Superior temporal gyrus (tissue), 1 donor: ENCODE measurements around the gene IFNAR1.

Source experiments
- DNase-seq: peaks from one replicate; pipeline ENCODE4 v3.0.0-alpha.2; 2016; ENCODE audit errors: extremely low spot score

IFNAR1 gene

GRCh38 chr21:33324291-33325221, at the start of gene IFNAR1:
TSS of gene IFNAR1 (plus strand) at chr21:33324970. CDS start at chr21:33325056, 86 bp downstream.
- peak; percentile 97 for DNase-seq

- no peak for DNase-seq
These were observed 46.0 kb upstream of the IFNAR1 start for GRCh38 chr21:33278721-33279120.

- DNase-seq: no peak
These were observed 45.4 kb upstream of the IFNAR1 start for GRCh38 chr21:33279330-33279820.

- DNase-seq: no peak
These were observed 43.6 kb upstream of the IFNAR1 start for GRCh38 chr21:33281096-33281652.

GRCh38 chr21:33283203-33283602, 41.6 kb upstream of the IFNAR1 start:
- DNase-seq: no peak

- no peak for DNase-seq
These were observed 38.7 kb upstream of the IFNAR1 start for GRCh38 chr21:33286076-33286475.

GRCh38 chr21:33286600-33287456, 37.9 kb upstream of the IFNAR1 start:
- no peak for DNase-seq

GRCh38 chr21:33289199-33289819, 35.5 kb upstream of the IFNAR1 start:
- DNase-seq: no peak

GRCh38 chr21:33290441-33290840, 34.3 kb upstream of the IFNAR1 start:
- DNase-seq: no peak

GRCh38 chr21:33291686-33292085, 33.1 kb upstream of the IFNAR1 start:
- DNase-seq: no peak

- no peak for DNase-seq
These were observed 32.0 kb upstream of the IFNAR1 start for GRCh38 chr21:33292724-33293123.

GRCh38 chr21:33293136-33293535, 31.6 kb upstream of the IFNAR1 start:
- peak; percentile 38 for DNase-seq

- DNase-seq: no peak
These were observed 31.0 kb upstream of the IFNAR1 start for GRCh38 chr21:33293811-33294216.

- no peak for DNase-seq
These were observed 28.6 kb upstream of the IFNAR1 start for GRCh38 chr21:33296156-33296555.

GRCh38 chr21:33299181-33299752, 25.5 kb upstream of the IFNAR1 start:
- no peak for DNase-seq

GRCh38 chr21:33300701-33301631, 23.8 kb upstream of the IFNAR1 start:
- peak; percentile 14 for DNase-seq

- DNase-seq: no peak
These were observed 23.2 kb upstream of the IFNAR1 start for GRCh38 chr21:33301632-33302002.

- no peak for DNase-seq
These were observed 22.7 kb upstream of the IFNAR1 start for GRCh38 chr21:33302055-33302454.

GRCh38 chr21:33302796-33303195, 22.0 kb upstream of the IFNAR1 start:
- DNase-seq: no peak

- DNase-seq: no peak
These were observed 19.5 kb upstream of the IFNAR1 start for GRCh38 chr21:33305344-33305671.
